HepG2 (cell line): Measurements from ENCODE around the gene ANKRD39.

Experiments used
- CTCF ChIP-seq: sonication (generic); formaldehyde crosslinking; IDR thresholded peaks from 2 replicates; pipeline ENCODE4 v1.5.0; 2020; ENCODE audit warnings: mild to moderate bottlenecking, missing genetic modification reagents, moderate library complexity
- HMGA1 ChIP-seq: sonication (generic); formaldehyde crosslinking; conservative IDR thresholded peaks from 2 replicates; pipeline ENCODE4 v1.4.0; 2020; ENCODE audit warnings: missing genetic modification reagents
- IRF2 ChIP-seq: IDR thresholded peaks from 2 replicates; pipeline ENCODE4 v1.6.1; 2018; ENCODE audit warnings: missing genetic modification reagents, missing compliant biosample characterization
- ZNF30 ChIP-seq: sonication (generic); formaldehyde crosslinking; IDR thresholded peaks from 2 replicates; pipeline ENCODE4 v1.5.0; 2020; ENCODE audit warnings: mild to moderate bottlenecking, missing genetic modification reagents
- ZNF431 ChIP-seq: sonication (generic); formaldehyde crosslinking; IDR thresholded peaks from 2 replicates; pipeline ENCODE4 v1.9.0; 2022; ENCODE audit warnings: missing genetic modification reagents, low read depth, mild to moderate bottlenecking, borderline replicate concordance
- ZNF749 ChIP-seq: sonication (generic); formaldehyde crosslinking; IDR thresholded peaks from 2 replicates; pipeline ENCODE4 v1.8.0; 2022; ENCODE audit warnings: mild to moderate bottlenecking, missing genetic modification reagents, moderate library complexity, borderline replicate concordance
- ZNF761 ChIP-seq: sonication (generic); formaldehyde crosslinking; conservative IDR thresholded peaks from 2 replicates; pipeline ENCODE4 v1.4.0; 2020; ENCODE audit warnings: mild to moderate bottlenecking, missing genetic modification reagents

- TF ChIP-seq ZNF30: no peak
- no peak for TF ChIP-seq IRF2
- TF ChIP-seq HMGA1 (CRISPR knock-in tag): no peak
- no peak; the same call in 1 of the 2 replicates for TF ChIP-seq ZNF761
- no peak for TF ChIP-seq CTCF (CRISPR knock-in tag)
- no peak; the same call in none of the 2 replicates for TF ChIP-seq ZNF431 (CRISPR knock-in tag)
- no peak; the same call in 1 of the 2 replicates for TF ChIP-seq ZNF749 (CRISPR knock-in tag)
Observed at GRCh38 chr2:96815326-96816126, 42.3 kb downstream of the ANKRD39 start.
